Hematopoietic multipotent progenitor cell (in vitro differentiated cells): ENCODE data around the gene HOMEZ. TPM values are rescaled to one million over a fixed set of nuclear protein-coding genes. Genes with fewer than 3 reads are reported as not detected.
"Not testable (repeated sequence)": the region's sequence is repeated elsewhere in the genome, so short reads cannot be mapped to it uniquely, and the experiment has no call there.

ENCODE experiments used
- DNase-seq, 3 donors: peaks; one replicate each; pipeline ENCODE4 v3.0.0-alpha.2; 2011 to 2015; ENCODE audit warnings: low read depth in 2 of 3, low spot score in 2 of 3
- total RNA-seq: library from RNA; depleted of rRNA; stranded (reverse); fragments of >200 nt; gene quantifications from one replicate; pipeline ENCODE4 v1.2.3, GENCODE V29; 2012

Gene HOMEZ
- total RNA-seq, 1 donor, result 18.9 TPM

- no peak for DNase-seq
These were observed 1.0 kb downstream of the HOMEZ start for GRCh38 chr14:23284654-23285529.

DNA sequence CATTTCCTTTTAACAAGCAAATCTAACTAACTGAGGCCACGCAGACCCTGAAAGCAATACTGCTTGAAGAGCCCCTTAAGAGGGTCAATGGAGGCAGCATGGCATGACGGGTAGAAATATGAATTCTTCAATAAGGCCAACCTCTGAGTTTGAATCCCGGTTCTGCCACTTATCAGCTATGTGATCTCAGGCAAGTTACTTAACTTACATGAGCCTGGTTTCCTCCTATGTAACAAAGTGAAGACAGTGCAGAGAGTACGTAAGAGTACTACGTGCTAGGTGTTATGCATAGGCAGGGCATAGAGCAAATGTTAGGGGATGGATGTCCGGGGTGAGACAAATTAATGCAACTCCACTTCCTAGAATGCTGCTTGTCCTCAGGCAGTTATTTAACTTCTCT, 4.7 kb downstream of the HOMEZ start:
- DNase-seq, result no peak

DNA sequence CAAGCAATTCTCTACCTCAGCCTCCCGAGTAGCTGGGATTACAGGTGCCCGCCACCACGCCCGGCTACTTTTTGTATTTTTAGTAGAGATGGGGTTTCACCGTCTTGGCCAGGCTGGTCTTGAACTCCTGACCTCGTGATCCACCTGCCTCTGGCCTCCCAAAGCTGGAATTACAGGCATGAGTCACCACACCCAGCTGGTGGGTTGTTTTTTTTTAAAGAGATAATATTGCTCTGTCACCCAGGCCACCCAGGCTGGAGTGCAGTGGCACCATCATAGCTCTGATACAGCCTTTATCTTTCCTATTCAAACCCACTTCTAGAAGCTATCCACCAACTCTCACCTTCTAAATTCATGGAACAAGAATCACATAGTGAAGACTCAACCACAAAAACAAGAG, 8.0 kb downstream of the HOMEZ start:
- not testable (repeated sequence) for DNase-seq

- no peak for DNase-seq
These were observed 8.7 kb downstream of the HOMEZ start for GRCh38 chr14:23277189-23277588.

DNA sequence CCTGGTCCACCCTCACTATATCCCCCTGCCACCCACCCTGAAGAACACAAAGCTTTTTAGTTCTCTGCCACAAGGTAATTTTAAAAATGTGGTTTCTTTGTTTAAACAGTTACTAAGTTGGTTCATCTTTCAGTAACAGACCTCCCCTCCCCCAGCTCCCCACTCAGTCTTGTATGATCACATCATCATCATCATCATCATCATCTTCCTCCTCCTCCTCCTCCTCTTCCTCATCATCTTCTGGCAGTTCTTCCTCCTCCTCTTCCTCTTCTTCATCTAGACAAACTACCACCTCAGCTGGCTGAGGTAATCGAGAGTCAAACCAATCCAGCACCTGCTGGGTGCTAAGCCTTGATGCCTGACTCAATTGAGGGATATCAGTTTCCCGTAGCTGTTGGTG, 10.5 kb downstream of the HOMEZ start:
- DNase-seq, result no peak

DNA sequence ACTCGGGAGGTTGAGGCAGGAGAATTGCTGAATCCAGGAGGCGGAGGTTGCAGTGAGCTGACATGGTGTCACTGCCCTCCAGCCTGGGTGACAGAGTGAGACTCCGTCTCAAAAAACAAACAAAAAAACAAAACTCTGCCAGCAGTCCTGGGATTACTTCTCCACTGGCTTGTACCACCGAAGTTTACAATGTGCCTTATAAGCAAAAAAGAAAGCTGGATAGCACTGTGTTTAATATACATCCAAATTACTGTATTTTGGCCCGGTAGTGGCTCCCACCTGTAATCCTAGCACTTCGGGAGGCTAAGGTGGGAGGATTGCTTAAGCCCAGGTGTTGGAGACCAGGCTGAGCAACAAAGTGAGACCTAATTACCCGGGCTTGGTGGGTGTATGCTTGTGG, 16.7 kb downstream of the HOMEZ start:
- DNase-seq, result no peak

GRCh38 chr14:23260849-23261248, 25.1 kb downstream of the HOMEZ start:
- not testable (repeated sequence) for DNase-seq

DNA sequence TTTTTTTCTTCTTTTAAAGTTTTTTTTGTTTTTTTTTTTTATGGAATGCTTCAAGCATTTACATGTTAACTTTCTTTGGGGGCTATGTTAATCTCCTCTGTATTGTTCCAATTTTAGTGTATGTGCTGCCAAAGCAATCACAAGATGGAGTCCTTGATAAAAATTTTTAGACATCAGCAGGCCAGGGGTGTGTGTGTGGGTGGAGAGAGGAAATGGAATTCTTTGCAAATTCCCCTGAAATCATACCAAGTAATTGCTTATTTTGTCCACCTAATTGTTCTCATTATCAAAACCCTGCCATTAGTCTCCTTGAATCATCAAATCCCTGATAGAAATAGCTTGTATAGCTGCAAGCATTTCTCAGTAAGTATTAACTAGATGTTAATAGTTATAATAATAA, 26.5 kb downstream of the HOMEZ start:
- no peak for DNase-seq

- no peak for DNase-seq
These were observed 27.7 kb downstream of the HOMEZ start for GRCh38 chr14:23258256-23258655.

GRCh38 chr14:23252420-23253333, 33.3 kb downstream of the HOMEZ start:
- DNase-seq, result no peak

- no peak for DNase-seq
These were observed 33.9 kb downstream of the HOMEZ start for GRCh38 chr14:23252006-23252405.

DNA sequence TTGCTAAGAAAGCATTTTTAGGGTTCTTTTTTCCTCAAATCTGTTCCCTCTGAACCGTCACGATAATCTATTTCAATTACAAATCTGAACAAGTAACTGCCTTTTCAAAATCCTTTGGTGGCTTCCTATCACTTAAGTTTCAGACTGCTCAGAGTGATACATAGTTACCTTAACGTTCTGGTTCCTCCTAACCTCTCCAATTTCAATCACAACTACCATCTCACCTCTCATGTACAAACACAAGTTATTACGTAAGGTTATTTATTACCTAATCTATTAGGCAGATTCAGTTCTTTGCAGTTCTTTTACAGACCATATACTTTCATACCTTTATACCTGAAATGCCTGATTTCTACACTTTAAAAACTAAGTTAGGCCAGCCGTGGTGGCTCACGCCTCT, 36.1 kb downstream of the HOMEZ start:
- DNase-seq, result no peak

- DNase-seq, result no peak
These were observed 37.3 kb downstream of the HOMEZ start for GRCh38 chr14:23248601-23249000.

DNA sequence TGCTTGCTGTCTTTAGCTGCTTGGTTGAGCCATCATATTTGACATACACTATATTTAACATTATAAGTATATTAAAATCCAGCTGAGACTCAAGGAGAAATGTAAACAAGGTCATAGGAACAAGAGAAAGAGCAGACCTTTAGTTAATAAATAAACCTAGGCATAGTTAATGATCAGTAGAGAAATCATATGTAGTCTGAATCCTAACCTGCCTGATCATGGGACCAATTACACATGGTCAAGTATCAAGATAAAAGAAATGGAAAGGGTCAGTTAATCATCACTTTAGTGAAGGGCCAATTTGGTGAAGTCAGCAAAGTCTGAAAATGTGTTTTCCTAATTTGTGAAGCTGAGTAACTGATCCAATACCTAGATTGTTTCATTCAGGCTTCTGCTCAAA, 40.6 kb downstream of the HOMEZ start:
- DNase-seq, result no peak

DNA sequence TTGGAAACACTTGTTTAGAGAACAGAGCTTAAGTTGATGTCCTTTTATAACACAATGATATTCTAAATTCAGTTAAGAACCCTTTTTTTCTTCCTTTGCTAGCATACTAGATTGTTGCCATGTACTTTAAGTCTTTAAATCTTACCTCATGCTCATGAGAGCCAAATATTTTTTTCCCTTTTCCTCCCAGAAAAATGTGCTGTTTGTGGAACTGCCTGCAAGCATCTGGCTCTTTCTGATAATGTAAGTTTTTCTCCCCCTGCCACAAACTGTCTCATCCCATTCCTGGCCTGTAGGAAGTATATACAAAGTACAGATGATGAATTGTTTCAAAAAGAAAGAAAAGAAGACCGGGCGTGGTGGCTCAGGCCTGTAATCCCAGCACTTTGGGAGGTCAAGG, 42.9 kb downstream of the HOMEZ start:
- DNase-seq, result no peak

- no peak for DNase-seq
These were observed 43.9 kb downstream of the HOMEZ start for GRCh38 chr14:23242076-23242475.

DNA sequence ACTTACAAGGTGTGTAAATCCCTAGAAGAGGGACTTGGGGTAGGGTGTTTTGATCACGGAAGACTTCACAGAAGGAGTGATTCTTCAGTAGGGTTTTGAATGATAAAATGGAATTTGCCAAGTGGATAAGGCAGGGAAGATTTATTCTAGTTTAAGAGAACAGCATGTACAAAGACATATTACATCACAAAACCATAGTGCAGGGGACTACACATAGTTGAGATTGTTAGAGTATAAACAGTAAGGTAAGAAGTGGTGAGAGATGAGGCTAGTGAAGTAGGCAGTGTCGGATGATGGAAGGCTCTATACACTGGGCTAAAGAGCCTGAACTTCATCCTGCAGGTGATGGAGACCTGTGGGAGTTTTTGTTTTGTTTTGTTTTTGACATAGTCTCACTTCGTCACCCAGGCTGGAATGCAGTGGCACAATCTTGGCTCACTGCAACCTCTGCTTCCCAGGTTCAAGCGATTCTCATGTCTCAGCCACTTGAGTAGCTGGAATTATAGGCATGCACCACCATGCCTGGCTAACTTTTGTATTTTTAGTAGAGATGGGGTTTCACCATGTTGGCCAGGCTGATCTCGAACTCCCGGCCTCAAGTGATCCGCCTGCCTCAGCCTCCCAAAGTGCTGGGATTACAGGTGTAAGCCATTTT, 44.7 kb downstream of the HOMEZ start:
- not testable (repeated sequence) for DNase-seq

DNA sequence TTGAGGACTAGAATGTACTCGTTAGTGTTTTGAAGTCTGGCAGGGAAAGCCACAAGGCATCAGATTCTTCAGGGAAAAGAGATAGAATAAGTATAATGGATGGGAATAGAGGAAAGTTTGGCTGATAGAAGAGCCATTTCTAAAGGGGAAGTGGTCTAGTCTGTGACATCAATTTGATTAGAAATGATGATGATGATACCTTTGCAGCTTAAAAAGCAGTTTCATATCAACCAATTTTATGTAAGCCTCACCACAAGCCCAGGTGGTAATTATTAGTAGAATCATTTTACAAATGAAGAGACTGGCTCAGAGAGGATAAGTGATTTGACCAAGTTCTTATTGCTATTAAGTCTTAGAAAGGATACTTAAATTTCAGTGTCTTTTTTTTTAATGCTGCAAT, 45.3 kb downstream of the HOMEZ start:
- DNase-seq, result no peak

- peak; percentile 28 to 78 (median 70) for DNase-seq
These were observed 47.9 kb downstream of the HOMEZ start, which contains the start of gene RNF212B for GRCh38 chr14:23237772-23238594. Gene RNF212B, plus strand, starts transcription at chr14:23237936. Its CDS starts 2,410 bp downstream, at chr14:23240346.

DNA sequence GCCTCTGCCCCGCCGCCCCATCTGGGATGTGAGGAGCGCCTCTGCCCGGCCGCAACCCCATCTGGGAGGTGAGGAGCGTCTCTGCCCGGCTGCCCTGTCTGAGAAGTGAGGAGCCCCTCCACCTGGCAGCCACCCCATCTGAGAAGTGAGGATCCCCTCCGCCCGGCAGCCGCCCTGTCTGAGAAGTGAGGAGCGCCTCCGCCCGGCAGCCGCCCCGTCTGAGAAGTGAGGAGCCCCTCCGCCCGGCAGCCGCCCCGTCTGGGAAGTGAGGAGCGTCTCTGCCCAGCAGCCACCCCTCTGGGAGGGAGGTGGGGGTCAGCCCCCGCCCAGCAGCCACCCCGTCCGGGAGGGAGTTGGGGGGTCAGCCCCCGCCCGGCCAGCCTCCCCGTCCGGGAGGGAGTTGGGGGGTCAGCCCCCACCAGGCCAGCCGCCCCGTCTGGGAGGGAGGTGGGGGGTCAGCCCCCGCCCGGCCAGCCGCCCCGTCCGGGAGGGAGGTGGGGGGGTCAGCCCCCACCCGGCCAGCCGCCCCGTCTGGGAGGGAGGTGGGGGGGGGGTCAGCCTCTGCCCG, 53.6 kb downstream of the HOMEZ start:
- not testable (repeated sequence) for DNase-seq
